GM21786 (cell line): ENCODE measurements around the gene SLC29A3.
A peak's percentile ranks its signal among the peaks of the same experiment; 100 is the strongest.

ENCODE experiments used
- ATAC-seq: cut with Tn5 transposase; IDR thresholded peaks from one replicate; pipeline ENCODE4 v1.9.1; 2021; ENCODE audit not compliant: unreplicated experiment

SLC29A3 gene

GRCh38 chr10:71319800-71320392 is 837 bp downstream of the SLC29A3 start:
- ATAC-seq = peak; percentile 3

- no peak for ATAC-seq
These were observed 1.5 kb downstream of the SLC29A3 start for GRCh38 chr10:71320592-71320991.

GRCh38 chr10:71321386-71321785 is 2.3 kb downstream of the SLC29A3 start:
- ATAC-seq = no peak

GRCh38 chr10:71323407-71323806 is 4.3 kb downstream of the SLC29A3 start:
- no peak for ATAC-seq

GRCh38 chr10:71324743-71325142 is 5.7 kb downstream of the SLC29A3 start:
- no peak for ATAC-seq

- ATAC-seq = no peak
These were observed 6.2 kb downstream of the SLC29A3 start for GRCh38 chr10:71325267-71325666.

GRCh38 chr10:71326464-71326881 is 7.4 kb downstream of the SLC29A3 start:
- no peak for ATAC-seq

- ATAC-seq = no peak
These were observed 11.8 kb downstream of the SLC29A3 start for GRCh38 chr10:71330789-71331404.

- ATAC-seq = no peak
These were observed 12.7 kb downstream of the SLC29A3 start for GRCh38 chr10:71331736-71332135.

- no peak for ATAC-seq
These were observed 13.4 kb downstream of the SLC29A3 start for GRCh38 chr10:71332466-71332865.

GRCh38 chr10:71333129-71333887 is 14.2 kb downstream of the SLC29A3 start:
- no peak for ATAC-seq

- no peak for ATAC-seq
These were observed 15.2 kb downstream of the SLC29A3 start for GRCh38 chr10:71334221-71334791.

- ATAC-seq = no peak
These were observed 16.2 kb downstream of the SLC29A3 start for GRCh38 chr10:71335173-71335708.

- ATAC-seq = no peak
These were observed 17.6 kb downstream of the SLC29A3 start for GRCh38 chr10:71336632-71337031.

- no peak for ATAC-seq
These were observed 18.2 kb downstream of the SLC29A3 start for GRCh38 chr10:71337219-71337701.

GRCh38 chr10:71338728-71339495 is 19.9 kb downstream of the SLC29A3 start:
- ATAC-seq = no peak

- ATAC-seq = no peak
These were observed 20.9 kb downstream of the SLC29A3 start for GRCh38 chr10:71339796-71340589.

GRCh38 chr10:71342573-71343391 is 23.7 kb downstream of the SLC29A3 start:
- no peak for ATAC-seq

- no peak for ATAC-seq
These were observed 24.3 kb downstream of the SLC29A3 start for GRCh38 chr10:71343392-71343773.
